Hepatocyte (in vitro differentiated cells): ENCODE results near the gene SERPINA10. TPM values are rescaled to one million over a fixed set of nuclear protein-coding genes. Genes with fewer than 3 reads are reported as not detected.

Source experiments
- DNase-seq: peaks from one replicate; pipeline ENCODE4 v3.0.0-alpha.2; 2016; ENCODE audit warnings: low spot score
- H2AFZ ChIP-seq: fragments of 200-600 bp; sonication (generic); 2 replicates; pipeline ENCODE4 v1.6.0; 2016; ENCODE audit warnings: antibody characterized with exemption, mild to moderate bottlenecking
- H3K27ac ChIP-seq: fragments of 200-600 bp; sonication (generic); 2 replicates; pipeline ENCODE4 v1.5.1; 2016; ENCODE audit warnings: mild to moderate bottlenecking
- H3K27me3 ChIP-seq: fragments of 200-600 bp; sonication (generic); 2 replicates; pipeline ENCODE4 v1.6.1; 2016
- H3K36me3 ChIP-seq: fragments of 200-600 bp; sonication (generic); replicated peaks from 2 replicates; pipeline ENCODE4 v1.5.1; 2016; ENCODE audit warnings: low read depth; ENCODE audit not compliant: insufficient read depth
- H3K4me1 ChIP-seq: fragments of 200-600 bp; sonication (generic); 2 replicates; pipeline ENCODE4 v1.5.1; 2016; ENCODE audit warnings: mild to moderate bottlenecking, moderate library complexity; ENCODE audit not compliant: insufficient read depth
- H3K4me2 ChIP-seq: fragments of 200-600 bp; sonication (generic); 2 replicates; pipeline ENCODE4 v1.6.0; 2016
- H3K4me3 ChIP-seq: fragments of 200-600 bp; sonication (generic); 2 replicates; pipeline ENCODE4 v1.5.1; 2016; ENCODE audit warnings: mild to moderate bottlenecking
- H3K79me2 ChIP-seq: fragments of 200-600 bp; sonication (generic); 2 replicates; pipeline ENCODE4 v1.6.0; 2017; ENCODE audit warnings: mild to moderate bottlenecking
- H3K9me2 ChIP-seq: fragments of 200-600 bp; sonication (generic); replicated peaks from 2 replicates; pipeline ENCODE4 v1.6.0; 2017; ENCODE audit warnings: mild to moderate bottlenecking; ENCODE audit not compliant: insufficient read depth
- H3K9me3 ChIP-seq: fragments of 200-600 bp; sonication (generic); 2 replicates; pipeline ENCODE4 v1.5.1; 2016; ENCODE audit warnings: low read depth, mild to moderate bottlenecking
- H4K20me1 ChIP-seq: fragments of 200-600 bp; sonication (generic); 2 replicates; pipeline ENCODE4 v1.6.0; 2016; ENCODE audit warnings: mild to moderate bottlenecking; ENCODE audit not compliant: insufficient read depth, poor library complexity, severe bottlenecking
- EZH2 ChIP-seq: fragments of 200-600 bp; sonication (generic); IDR thresholded peaks from 2 replicates; pipeline ENCODE4 v1.6.1; 2016; ENCODE audit warnings: antibody characterized with exemption, mild to moderate bottlenecking, borderline replicate concordance
- EZH2phosphoT487 ChIP-seq: fragments of 200-600 bp; sonication (generic); IDR thresholded peaks from one replicate; pipeline ENCODE4 v1.6.1; 2018; ENCODE audit warnings: antibody characterized with exemption, mild to moderate bottlenecking, low read depth, moderate library complexity; ENCODE audit not compliant: unreplicated experiment, severe bottlenecking
- WGBS: methylation state at CpG from one replicate; pipeline ENCODE4 v1.1.6; 2016; ENCODE audit warnings: low lambda C conversion rate; ENCODE audit errors: missing lambda C conversion rate; 5-methylcytosine and 5-hydroxymethylcytosine counted together
- polyA plus RNA-seq: library from polyadenylated mRNA; unstranded; fragments of >200 nt; fragmentation: Nextera tagmentation; extraction: Ambion mirVana; gene quantifications from 2 replicates; pipeline ENCODE4 v1.2.1, GENCODE V29; 2016
- total RNA-seq: library from RNA; depleted of rRNA; stranded (reverse); fragments of >200 nt; gene quantifications from 2 replicates; pipeline ENCODE4 v1.2.3, GENCODE V29; 2014
- TF ChIP-seq, protein P1 (sequence below): fragments of 200-600 bp; sonication (generic); IDR thresholded peaks from 2 replicates; pipeline ENCODE4 v1.5.1; 2016; ENCODE audit warnings: antibody characterized with exemption, mild to moderate bottlenecking; ENCODE audit not compliant: poor library complexity

SERPINA10 gene
- total and polyA plus RNA-seq, 2 experiments from 2014 or later: 10.5 to 23.0 TPM

DNA sequence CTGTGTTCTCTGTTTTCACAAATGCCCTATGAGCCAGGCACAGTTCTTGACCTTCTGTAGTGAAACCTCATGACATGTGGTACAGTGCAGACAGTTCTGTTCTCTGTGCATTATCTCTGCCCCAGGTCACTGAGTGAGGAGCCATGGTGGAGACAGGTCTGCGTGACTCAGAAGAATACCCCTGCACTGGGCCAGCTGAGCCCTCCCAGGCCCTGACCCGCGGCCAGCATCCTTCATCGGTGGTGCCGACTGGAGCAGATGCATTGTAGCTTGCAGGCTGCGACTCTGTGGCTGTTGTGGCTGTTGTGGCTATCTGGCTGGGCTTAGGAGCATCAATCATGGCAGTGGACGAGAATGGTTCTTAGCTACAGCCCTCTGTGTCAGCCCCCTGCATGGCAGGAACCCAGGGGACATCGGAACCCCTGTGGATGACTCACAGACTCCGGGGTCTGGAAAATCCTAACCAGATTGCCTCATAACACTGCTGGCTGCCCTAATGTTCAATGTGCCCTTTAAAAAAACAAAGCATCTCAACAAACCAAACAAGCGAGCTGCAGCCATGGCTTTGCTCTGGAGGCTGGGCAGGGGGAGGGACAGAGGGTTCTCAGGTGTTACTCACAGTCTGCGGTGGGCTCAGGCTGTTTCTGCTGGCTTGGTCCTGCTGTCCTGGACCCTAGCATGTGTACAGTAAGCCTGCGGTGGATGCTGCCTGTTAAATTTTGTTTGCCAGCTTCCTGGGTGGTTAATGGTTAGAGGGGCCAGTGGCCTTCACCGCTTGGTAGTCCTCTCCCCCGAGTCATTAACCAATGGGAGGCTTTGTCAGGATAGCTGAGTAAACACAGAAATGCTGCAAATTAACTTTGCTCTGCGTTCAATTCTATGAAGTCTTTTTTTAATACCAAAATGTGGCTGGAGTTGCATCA, 29.8 kb upstream of the SERPINA10 start, which contains the start of gene SERPINA6:
SERPINA6 (minus strand) TSS at position 689 of the 923 bp plus-strand sequence. CDS start 8,688 bp downstream, outside the sequence.
- no peaks in the 10 kb centered on the region for H4K20me1 ChIP-seq
- H3K9me2 ChIP-seq: no peaks in the 10 kb centered on the region
- H3K79me2 ChIP-seq: no peaks in the 10 kb centered on the region
- H3K36me3 ChIP-seq: no peaks in the 10 kb centered on the region
- TF ChIP-seq EZH2phosphoT487: no peak
- TF ChIP-seq, protein P1, sequence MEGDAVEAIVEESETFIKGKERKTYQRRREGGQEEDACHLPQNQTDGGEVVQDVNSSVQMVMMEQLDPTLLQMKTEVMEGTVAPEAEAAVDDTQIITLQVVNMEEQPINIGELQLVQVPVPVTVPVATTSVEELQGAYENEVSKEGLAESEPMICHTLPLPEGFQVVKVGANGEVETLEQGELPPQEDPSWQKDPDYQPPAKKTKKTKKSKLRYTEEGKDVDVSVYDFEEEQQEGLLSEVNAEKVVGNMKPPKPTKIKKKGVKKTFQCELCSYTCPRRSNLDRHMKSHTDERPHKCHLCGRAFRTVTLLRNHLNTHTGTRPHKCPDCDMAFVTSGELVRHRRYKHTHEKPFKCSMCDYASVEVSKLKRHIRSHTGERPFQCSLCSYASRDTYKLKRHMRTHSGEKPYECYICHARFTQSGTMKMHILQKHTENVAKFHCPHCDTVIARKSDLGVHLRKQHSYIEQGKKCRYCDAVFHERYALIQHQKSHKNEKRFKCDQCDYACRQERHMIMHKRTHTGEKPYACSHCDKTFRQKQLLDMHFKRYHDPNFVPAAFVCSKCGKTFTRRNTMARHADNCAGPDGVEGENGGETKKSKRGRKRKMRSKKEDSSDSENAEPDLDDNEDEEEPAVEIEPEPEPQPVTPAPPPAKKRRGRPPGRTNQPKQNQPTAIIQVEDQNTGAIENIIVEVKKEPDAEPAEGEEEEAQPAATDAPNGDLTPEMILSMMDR: no peak
- TF ChIP-seq EZH2: no peak
- H2AFZ ChIP-seq: no peak within 1 kb of the TSS
- no peak within 1 kb of the TSS for H3K4me3 ChIP-seq
- H3K4me2 ChIP-seq: peak within 1 kb of the TSS; percentile 56
- no peaks in the 10 kb centered on the region for H3K4me1 ChIP-seq
- no peaks in the 10 kb centered on the region for H3K27me3 ChIP-seq
- no peaks in the 10 kb centered on the region for H3K9me3 ChIP-seq
- peak within 1 kb of the TSS; percentile 83 for H3K27ac ChIP-seq
- DNase-seq: peak; percentile 39
- 72% methylated on average over 15 of the region's 15 CpGs for WGBS

DNA sequence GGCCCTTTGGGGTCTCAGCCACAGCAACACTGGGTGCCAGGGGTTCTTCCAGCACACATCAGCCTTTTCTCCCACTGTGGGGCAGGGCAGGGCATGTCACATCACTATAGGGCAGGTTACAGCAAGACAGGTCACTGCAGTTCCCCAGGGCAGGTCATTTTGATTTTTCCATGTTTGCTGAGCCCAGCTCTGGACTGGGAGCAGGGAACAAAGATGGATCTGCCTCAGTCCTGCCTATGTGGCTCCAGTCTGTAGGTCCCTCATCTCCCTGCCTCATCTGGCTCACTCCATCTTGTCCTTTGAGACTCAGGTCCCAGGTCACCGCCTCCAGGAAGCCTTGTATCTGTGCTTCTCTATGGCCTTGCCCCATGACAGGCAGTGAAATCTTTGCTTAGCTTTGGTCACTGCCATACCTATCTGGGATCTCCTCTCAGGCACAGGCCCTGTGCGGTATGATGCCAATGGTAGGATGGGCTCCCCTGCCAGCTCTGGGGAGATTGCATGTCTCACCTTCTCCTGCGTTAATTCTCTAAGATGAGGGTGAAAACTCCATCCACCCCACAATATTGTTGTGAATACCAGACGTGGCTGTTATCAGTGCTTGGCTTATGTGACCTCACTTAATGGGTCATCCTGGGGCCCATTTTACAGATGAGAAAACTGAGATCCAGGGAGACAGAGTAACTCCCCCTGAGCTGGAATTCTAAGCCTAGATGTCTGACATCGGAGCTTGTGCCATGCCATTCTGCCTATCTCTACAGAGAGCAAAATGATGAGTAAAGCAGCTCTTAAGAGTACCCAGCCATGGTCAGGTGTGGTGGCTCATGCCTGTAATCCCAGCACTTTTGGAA, 28.6 kb upstream of the SERPINA10 start:
- Histone ChIP-seq H4K20me1 (no peaks in the 10 kb centered on the region), H3K36me3 (no peaks in the 10 kb centered on the region), H3K4me3 (no peak overlapping the region), H3K9me3 (no peaks in the 10 kb centered on the region), H2AFZ (no peak overlapping the region), H3K4me1 (no peaks in the 10 kb centered on the region), H3K27ac (peak overlapping the region; percentile 83), H3K27me3 (no peaks in the 10 kb centered on the region), H3K4me2 (no peak overlapping the region), H3K79me2 (no peaks in the 10 kb centered on the region), H3K9me2 (no peaks in the 10 kb centered on the region)
- no peak for DNase-seq
- TF ChIP-seq EZH2: no peak
- TF ChIP-seq EZH2phosphoT487: no peak
- 86% methylated on average over 5 of the region's 5 CpGs for WGBS

- H4K20me1 ChIP-seq: no peaks in the 10 kb centered on the region
- WGBS: 57% methylated on average over 5 of the region's 5 CpGs
- DNase-seq: peak; percentile 66
- H3K4me1 ChIP-seq: no peaks in the 10 kb centered on the region
- H3K9me2 ChIP-seq: no peaks in the 10 kb centered on the region
- no peaks in the 10 kb centered on the region for H3K27me3 ChIP-seq
- H3K79me2 ChIP-seq: no peaks in the 10 kb centered on the region
- no peaks in the 10 kb centered on the region for H3K36me3 ChIP-seq
- peak overlapping the region; percentile 83 for H3K27ac ChIP-seq
- no peak overlapping the region for H2AFZ ChIP-seq
- no peak overlapping the region for H3K4me3 ChIP-seq
- TF ChIP-seq EZH2phosphoT487 (no peak), EZH2 (no peak)
- TF ChIP-seq, protein P1: no peak
- peak overlapping the region; percentile 25 for H3K4me2 ChIP-seq
- H3K9me3 ChIP-seq: no peaks in the 10 kb centered on the region
These were observed 27.2 kb upstream of the SERPINA10 start for GRCh38 chr14:94320243-94320642.
